Thyroid gland (tissue), 4 donors: ENCODE data around the gene SDR9C7.
"Not testable (repeated sequence)": the region's sequence is repeated elsewhere in the genome, so short reads cannot be mapped to it uniquely, and the experiment has no call there.

Experiments used
- POLR2A ChIP-seq, 2 donors: fragments of 450-650 bp; IDR thresholded peaks; one replicate each; pipeline ENCODE4 v1.6.1; 2017; ENCODE audit warnings: antibody characterized with exemption in 2 of 2, mild to moderate bottlenecking in 2 of 2, moderate library complexity in 1 of 2
- TF ChIP-seq, protein P1 (sequence below), 6 experiments: fragments of 200-600 bp in 3 of 6; fragments of 450-650 bp in 3 of 6; sonication (generic) in 3 of 6; IDR thresholded peaks; one replicate each; pipeline ENCODE4 v1.5.1; 2016 to 2019; ENCODE audit warnings: antibody characterized with exemption in 6 of 6, mild to moderate bottlenecking in 2 of 6, inconsistent platforms in 1 of 6, moderate library complexity in 1 of 6

DNA sequence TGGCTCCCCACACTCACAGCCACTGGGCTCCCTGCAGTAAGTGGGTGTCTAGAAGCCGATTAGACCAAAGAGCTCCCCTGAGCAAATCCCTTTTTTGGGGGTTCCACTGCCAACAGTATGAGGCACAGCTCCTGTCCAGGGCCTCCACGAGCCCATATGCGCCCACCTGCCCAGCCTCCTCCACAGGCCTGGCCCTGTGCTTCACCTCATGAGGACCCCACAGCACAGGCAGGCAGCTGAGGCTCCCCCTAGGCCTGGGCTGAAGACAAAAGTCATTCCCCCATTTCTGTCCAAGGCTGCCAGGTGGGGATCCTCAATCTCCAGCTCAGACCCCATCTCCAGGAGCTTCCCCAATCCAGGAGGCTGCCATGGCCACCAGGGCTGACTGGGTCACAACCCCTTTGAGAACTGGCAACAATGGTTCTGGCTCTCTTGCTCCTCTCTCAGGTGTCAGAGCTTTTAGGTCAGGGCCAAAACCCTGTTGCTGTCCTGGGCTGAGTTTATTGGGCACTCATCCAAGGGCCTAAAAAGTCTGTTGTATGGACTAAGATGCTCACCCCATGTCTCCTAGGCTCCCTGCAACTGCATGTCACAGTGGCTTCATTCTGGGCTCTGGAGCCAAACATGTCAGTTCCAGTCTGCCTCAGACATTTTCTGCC lies 48.5 kb upstream of the SDR9C7 start:
- TF ChIP-seq, protein P1, sequence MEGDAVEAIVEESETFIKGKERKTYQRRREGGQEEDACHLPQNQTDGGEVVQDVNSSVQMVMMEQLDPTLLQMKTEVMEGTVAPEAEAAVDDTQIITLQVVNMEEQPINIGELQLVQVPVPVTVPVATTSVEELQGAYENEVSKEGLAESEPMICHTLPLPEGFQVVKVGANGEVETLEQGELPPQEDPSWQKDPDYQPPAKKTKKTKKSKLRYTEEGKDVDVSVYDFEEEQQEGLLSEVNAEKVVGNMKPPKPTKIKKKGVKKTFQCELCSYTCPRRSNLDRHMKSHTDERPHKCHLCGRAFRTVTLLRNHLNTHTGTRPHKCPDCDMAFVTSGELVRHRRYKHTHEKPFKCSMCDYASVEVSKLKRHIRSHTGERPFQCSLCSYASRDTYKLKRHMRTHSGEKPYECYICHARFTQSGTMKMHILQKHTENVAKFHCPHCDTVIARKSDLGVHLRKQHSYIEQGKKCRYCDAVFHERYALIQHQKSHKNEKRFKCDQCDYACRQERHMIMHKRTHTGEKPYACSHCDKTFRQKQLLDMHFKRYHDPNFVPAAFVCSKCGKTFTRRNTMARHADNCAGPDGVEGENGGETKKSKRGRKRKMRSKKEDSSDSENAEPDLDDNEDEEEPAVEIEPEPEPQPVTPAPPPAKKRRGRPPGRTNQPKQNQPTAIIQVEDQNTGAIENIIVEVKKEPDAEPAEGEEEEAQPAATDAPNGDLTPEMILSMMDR (IDR thresholded peaks at IDR 0.05), result not testable (repeated sequence)
- not testable (repeated sequence) for TF ChIP-seq POLR2A (IDR thresholded peaks at IDR 0.05)
